Measurements from ENCODE around the gene CDH6.

Gene CDH6

GRCh38 chr5:31193591-31194467 is at the start of gene CDH6:
Gene CDH6, plus strand, starts transcription at chr5:31193686. Its CDS starts 73,788 bp downstream, at chr5:31267474.
- no peak for DNase-seq (ENCODE audit: low read depth)

- no peak for DNase-seq (ENCODE audit: low read depth)
Observed at GRCh38 chr5:31144364-31144763, 49.1 kb upstream of the CDH6 start.

DNA sequence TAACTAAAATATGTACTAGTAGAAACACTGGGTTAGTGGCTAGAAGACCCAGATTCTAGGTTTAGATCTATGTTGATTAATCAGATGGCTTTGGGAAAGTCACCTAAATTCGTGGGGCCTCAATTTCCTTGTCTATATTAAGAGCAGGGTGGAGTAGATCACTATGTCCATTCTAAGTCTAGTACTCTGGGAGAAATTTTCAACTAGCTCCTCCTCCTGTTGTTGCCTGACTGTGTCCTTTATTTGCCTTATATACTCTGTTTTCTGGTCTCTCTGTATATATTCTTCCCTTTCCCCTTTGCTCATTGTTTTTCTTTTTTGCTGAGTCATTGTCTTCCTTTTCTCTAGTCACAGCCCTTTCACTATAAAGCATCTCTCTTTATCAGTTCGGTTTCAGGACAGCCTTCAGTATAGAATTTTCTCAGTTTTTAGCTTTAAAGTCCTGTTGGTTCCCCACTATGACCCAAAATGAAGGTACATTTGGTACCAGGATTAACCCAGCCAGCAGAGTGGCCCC is 44.5 kb upstream of the CDH6 start:
- DNase-seq (ENCODE audit: low read depth), result no peak

GRCh38 chr5:31153521-31153920 is 40.0 kb upstream of the CDH6 start:
- no peak for DNase-seq (ENCODE audit: low read depth)

- no peak for DNase-seq (ENCODE audit: low read depth)
Observed at GRCh38 chr5:31156631-31157160, 36.8 kb upstream of the CDH6 start.

- DNase-seq (ENCODE audit: low read depth), result no peak
Observed at GRCh38 chr5:31157720-31158119, 35.8 kb upstream of the CDH6 start.

- DNase-seq (ENCODE audit: low read depth), result no peak
Observed at GRCh38 chr5:31158686-31159085, 34.8 kb upstream of the CDH6 start.

- no peak for DNase-seq (ENCODE audit: low read depth)
Observed at GRCh38 chr5:31161781-31162181, 31.7 kb upstream of the CDH6 start.

DNA sequence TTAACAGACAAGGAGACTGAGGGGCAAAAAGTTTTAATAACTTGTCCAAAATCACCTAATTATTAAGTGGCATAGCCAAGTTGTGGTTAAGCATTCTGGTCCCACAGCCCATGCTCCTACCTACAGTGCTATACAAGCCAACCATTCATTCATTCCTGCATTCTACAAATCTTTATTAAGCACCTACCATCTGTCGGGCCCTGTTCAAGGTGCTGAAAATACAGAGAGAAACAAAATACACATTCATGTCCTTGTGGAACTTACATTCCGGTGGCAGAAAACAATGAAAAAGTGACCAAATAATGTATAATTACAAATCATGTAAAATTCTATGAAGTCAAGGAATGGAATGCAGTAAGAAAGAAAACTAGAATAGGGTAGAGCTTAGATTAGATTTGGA is 27.8 kb upstream of the CDH6 start:
- no peak for DNase-seq (ENCODE audit: low read depth)

GRCh38 chr5:31169379-31169778 is 24.1 kb upstream of the CDH6 start:
- no peak for DNase-seq (ENCODE audit: low read depth)

DNA sequence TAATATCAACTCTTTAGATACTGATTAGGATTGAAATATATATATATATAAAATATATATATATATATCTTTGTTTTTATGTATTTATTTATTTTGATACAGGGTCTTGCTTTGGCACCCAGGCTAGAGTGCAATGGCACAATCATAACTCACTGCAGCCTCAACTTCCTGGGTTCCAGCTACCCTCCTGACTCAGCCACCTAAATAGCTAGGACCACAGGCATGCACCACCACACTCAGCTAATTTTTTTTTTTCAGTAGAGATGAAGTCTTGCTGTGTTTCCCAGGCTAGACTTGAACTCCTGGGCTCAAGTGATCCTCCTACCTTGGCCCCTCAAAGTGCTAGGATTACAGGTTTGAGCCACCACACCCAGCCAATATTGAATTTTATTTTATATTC is 20.6 kb upstream of the CDH6 start:
- no peak for DNase-seq (ENCODE audit: low read depth)

GRCh38 chr5:31173614-31174013 is 19.9 kb upstream of the CDH6 start:
- no peak for DNase-seq (ENCODE audit: low read depth)

- DNase-seq (ENCODE audit: low read depth), result no peak
Observed at GRCh38 chr5:31181376-31181987, 12.0 kb upstream of the CDH6 start.

DNA sequence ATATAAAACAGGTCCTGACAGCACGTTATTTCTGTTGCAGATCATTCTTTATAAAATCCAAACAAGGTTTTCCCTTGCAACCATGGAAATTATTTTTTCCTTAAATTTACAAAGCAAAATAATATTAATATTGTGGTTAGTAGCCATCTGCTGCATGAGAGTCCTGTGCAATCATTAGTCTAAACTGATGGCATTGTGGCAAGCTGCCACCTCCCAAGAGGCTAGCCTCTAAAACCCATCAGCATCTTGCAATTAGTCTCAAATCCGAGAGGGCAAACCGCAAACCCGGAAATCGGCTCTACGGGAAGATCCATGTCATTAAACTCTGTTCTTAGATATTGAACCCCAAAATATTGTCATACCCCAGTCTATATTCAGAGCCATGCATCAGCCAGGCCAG is 11.3 kb upstream of the CDH6 start:
- no peak for DNase-seq (ENCODE audit: low read depth)

- DNase-seq (ENCODE audit: low read depth), result no peak
Observed at GRCh38 chr5:31185951-31186350, 7.5 kb upstream of the CDH6 start.

DNA sequence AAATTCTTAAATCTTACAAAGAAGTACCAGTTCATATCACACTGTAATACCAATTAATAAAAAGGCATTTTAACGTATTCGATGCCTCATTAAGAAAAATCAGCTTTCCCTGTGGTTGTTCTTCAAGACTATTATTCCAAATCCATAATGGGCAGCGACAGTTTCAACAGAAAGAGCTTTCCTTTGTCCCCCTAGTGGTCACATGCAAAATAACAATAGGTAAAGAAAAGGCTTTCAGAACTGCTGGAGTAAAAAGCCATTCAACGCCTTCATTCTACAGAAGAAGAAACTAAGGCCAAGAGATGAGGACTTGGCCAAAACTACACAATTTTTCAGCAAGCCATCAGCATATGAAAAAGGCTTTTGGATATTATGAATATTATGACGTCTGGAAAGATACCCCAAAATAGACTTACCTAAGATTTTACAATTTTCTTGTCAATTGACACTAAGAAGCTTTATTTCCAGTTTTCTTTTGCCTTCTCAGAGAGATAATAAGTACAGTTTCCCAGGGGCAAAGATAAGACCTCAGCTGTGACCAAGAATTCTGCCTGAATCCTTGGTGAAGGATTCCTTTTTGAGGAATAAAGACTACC is 6.7 kb upstream of the CDH6 start:
- no peak for DNase-seq (ENCODE audit: low read depth)

- DNase-seq (ENCODE audit: low read depth), result no peak
Observed at GRCh38 chr5:31187591-31187990, 5.9 kb upstream of the CDH6 start.

GRCh38 chr5:31192442-31192841 is 1.0 kb upstream of the CDH6 start:
- DNase-seq (ENCODE audit: low read depth), result no peak

GRCh38 chr5:31193116-31193515 is 370 bp upstream of the CDH6 start:
- no peak for DNase-seq (ENCODE audit: low read depth)

DNA sequence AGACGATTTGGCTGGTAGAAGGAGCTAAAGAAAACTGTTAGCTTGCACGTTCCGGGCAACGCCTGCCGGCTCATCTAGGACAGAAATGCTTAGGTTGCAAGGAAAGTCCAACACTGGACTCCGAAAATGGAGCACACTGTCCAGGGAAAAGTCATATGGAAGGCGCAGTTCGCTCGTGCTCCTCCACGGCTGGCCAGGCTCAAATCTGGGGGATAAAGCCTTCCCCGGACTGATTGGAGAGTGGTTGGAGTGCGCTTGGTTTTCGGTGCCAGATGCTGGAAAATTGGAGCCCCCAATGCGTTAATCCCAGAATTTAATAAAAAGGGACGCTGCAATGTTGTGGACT is 955 bp downstream of the CDH6 start:
- DNase-seq (ENCODE audit: low read depth), result no peak

DNA sequence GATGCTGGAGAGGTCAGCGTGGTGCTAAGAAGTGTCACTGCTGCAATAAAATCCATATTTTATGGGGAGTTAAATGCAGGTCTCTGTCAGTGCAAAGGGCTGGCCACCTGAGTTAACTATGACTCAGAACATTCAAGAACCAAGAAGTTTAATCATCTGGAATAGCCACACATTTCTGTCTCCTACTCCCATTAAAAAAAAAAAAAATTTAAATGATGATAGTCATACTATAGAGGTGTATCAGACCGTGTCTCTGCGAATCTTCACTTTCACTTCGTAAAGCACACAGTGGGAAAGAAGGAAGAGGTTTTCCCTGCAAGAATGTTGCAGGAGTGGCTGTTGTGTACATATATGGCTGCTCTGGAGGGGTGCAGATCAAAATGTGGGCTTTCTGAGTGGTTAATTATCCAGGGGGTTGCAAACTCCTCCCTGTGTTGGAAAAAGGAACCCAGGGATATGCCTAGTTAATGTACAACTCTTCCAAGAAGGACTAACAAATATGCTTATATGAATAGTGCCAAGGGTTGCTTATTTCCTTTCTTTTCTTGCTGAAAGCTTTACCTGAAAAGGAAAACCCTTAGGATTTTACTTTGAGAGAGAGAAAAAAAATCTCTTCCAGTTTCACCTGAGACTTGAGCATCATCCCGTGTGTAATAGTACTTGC is 1.5 kb downstream of the CDH6 start:
- DNase-seq (ENCODE audit: low read depth), result no peak

GRCh38 chr5:31196309-31196708 is 2.8 kb downstream of the CDH6 start:
- DNase-seq (ENCODE audit: low read depth), result no peak

Data from activated T-helper 1 cell treated with Interleukin-2 at 50 U/mL for 16 hours (primary cell).